ENCODE data around the gene ENDOD1. TPM values are rescaled to one million over a fixed set of nuclear protein-coding genes. Genes with fewer than 3 reads are reported as not detected.

Gene ENDOD1
- polyA plus RNA-seq, 1 experiment, result 12.1 TPM

- ChIA-PET POLR2A (no interaction called here), CTCF (interaction anchor here (1.0 to 1.5 kb wide), 3 partner anchors 10 to 539 kb away, joined by 5 to 6 read pairs (median 5); no protein-coding TSS in a partner anchor)
- no peak overlapping the region for H3K27ac ChIP-seq (ENCODE audit: low read depth, low read length)
- no peaks in the 10 kb centered on the region for H3K27me3 ChIP-seq (ENCODE audit: control insufficient read depth, insufficient read depth, low read length)
- no peak for DNase-seq (ENCODE audit: low read depth, low spot score)
- TF ChIP-seq CTCF (IDR thresholded peaks at IDR 0.05; ENCODE audit: low read depth, low read length), result no peak
- H3K4me3 ChIP-seq (ENCODE audit: low read depth, low read length), result no peak overlapping the region
- H3K9me3 ChIP-seq (ENCODE audit: control insufficient read depth, insufficient read depth, low read length), result no peaks in the 10 kb centered on the region
These were observed 77.1 kb downstream of the ENDOD1 start for GRCh38 chr11:95166781-95167180.

- ChIA-PET CTCF (interaction anchor here (0.8 to 1.2 kb wide), 2 partner anchors 16 to 19 kb away, joined by 3 to 4 read pairs; no protein-coding TSS in a partner anchor), POLR2A (no interaction called here)
- DNase-seq (ENCODE audit: low read depth, low spot score), result no peak
- Histone ChIP-seq H3K4me3 (ENCODE audit: low read depth, low read length) (no peak overlapping the region), H3K9me3 (ENCODE audit: control insufficient read depth, insufficient read depth, low read length) (no peaks in the 10 kb centered on the region), H3K27me3 (ENCODE audit: control insufficient read depth, insufficient read depth, low read length) (no peaks in the 10 kb centered on the region), H3K27ac (ENCODE audit: low read depth, low read length) (no peak overlapping the region)
- TF ChIP-seq CTCF (IDR thresholded peaks at IDR 0.05; ENCODE audit: low read depth, low read length), result no peak
These were observed 80.6 kb downstream of the ENDOD1 start for GRCh38 chr11:95170294-95170693.

- POLR2A ChIA-PET, result no interaction called here
- no peaks in the 10 kb centered on the region for H3K9me3 ChIP-seq (ENCODE audit: control insufficient read depth, insufficient read depth, low read length)
These were observed 86.3 kb downstream of the ENDOD1 start for GRCh38 chr11:95175818-95176380.

More at GRCh38 chr11:95175818-95176380, 86.3 kb downstream of the ENDOD1 start:
- no peak overlapping the region for H3K4me3 ChIP-seq (ENCODE audit: low read depth, low read length)
- no peak overlapping the region for H3K27ac ChIP-seq (ENCODE audit: low read depth, low read length)
- no peak for DNase-seq (ENCODE audit: low read depth, low spot score)
- TF ChIP-seq CTCF (IDR thresholded peaks at IDR 0.05; ENCODE audit: low read depth, low read length), result no peak
- H3K27me3 ChIP-seq (ENCODE audit: control insufficient read depth, insufficient read depth, low read length), result no peaks in the 10 kb centered on the region
- CTCF ChIA-PET, result interaction anchor here (1.1 to 3.2 kb wide), 2 partner anchors 529 to 530 kb away, joined by 4 to 14 read pairs; no protein-coding TSS in a partner anchor

Other genes starting within 250 kb of the ENDOD1 start
- gene CWC15, start 116.3 kb upstream of the ENDOD1 start, polyA plus RNA-seq (2011; rRNA removed), result 51.0 and 61.9 TPM in 2 replicates
- 0.62 and 0.68 TPM in 2 replicates for gene KDM4D, start 116.1 kb upstream of the ENDOD1 start, polyA plus RNA-seq (2011; rRNA removed)
- not detected in 2 replicates for gene KDM4E, start 64.6 kb upstream of the ENDOD1 start, polyA plus RNA-seq (2011; rRNA removed)
- not detected in 2 replicates for gene KDM4F, start 40.4 kb upstream of the ENDOD1 start, polyA plus RNA-seq (2011; rRNA removed)
- gene SRSF8, start 22.9 kb upstream of the ENDOD1 start, polyA plus RNA-seq (2011; rRNA removed), result 22.4 and 28.4 TPM in 2 replicates
- gene SESN3, start 141.4 kb downstream of the ENDOD1 start, polyA plus RNA-seq (2011; rRNA removed), result 2.8 and 4.2 TPM in 2 replicates